ENCODE results near the gene ALDH1A1.
"Not testable (repeated sequence)": the region's sequence is repeated elsewhere in the genome, so short reads cannot be mapped to it uniquely, and the experiment has no call there.

DNA sequence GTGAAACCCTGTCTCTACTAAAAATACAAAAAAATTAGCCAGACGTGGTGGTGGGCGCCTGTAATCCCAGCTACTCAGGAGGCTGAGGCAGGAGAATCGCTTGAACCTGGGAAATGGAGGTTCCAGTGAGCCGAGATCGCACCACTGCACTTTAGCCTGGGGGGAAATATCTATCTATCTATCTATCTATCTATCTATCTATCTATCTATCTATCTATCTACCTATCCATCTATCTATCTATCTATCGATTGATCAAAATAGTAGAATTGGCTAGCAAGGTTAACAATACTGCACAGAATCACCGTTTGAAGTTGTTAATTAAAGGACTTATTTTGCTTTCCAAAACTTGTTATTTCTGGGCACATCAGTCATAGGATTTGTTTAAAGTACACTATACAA lies 90.1 kb downstream of the ALDH1A1 start:
- TF ChIP-seq, protein P1, sequence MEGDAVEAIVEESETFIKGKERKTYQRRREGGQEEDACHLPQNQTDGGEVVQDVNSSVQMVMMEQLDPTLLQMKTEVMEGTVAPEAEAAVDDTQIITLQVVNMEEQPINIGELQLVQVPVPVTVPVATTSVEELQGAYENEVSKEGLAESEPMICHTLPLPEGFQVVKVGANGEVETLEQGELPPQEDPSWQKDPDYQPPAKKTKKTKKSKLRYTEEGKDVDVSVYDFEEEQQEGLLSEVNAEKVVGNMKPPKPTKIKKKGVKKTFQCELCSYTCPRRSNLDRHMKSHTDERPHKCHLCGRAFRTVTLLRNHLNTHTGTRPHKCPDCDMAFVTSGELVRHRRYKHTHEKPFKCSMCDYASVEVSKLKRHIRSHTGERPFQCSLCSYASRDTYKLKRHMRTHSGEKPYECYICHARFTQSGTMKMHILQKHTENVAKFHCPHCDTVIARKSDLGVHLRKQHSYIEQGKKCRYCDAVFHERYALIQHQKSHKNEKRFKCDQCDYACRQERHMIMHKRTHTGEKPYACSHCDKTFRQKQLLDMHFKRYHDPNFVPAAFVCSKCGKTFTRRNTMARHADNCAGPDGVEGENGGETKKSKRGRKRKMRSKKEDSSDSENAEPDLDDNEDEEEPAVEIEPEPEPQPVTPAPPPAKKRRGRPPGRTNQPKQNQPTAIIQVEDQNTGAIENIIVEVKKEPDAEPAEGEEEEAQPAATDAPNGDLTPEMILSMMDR (optimal IDR thresholded peaks at IDR 0.05 in 1 of 3, IDR thresholded peaks at IDR 0.05 in 1 of 3, conservative IDR thresholded peaks at IDR 0.05 in 1 of 3; ENCODE audit: extremely low read depth in 1 of 3, insufficient read depth in 2 of 3, low read length in 3 of 3) = not testable (repeated sequence)
- TF ChIP-seq EZH2 (IDR thresholded peaks at IDR 0.05; ENCODE audit: low read length) = not testable (repeated sequence)
